ENCODE results near the gene LRRFIP1.

The LRRFIP1 gene

DNA sequence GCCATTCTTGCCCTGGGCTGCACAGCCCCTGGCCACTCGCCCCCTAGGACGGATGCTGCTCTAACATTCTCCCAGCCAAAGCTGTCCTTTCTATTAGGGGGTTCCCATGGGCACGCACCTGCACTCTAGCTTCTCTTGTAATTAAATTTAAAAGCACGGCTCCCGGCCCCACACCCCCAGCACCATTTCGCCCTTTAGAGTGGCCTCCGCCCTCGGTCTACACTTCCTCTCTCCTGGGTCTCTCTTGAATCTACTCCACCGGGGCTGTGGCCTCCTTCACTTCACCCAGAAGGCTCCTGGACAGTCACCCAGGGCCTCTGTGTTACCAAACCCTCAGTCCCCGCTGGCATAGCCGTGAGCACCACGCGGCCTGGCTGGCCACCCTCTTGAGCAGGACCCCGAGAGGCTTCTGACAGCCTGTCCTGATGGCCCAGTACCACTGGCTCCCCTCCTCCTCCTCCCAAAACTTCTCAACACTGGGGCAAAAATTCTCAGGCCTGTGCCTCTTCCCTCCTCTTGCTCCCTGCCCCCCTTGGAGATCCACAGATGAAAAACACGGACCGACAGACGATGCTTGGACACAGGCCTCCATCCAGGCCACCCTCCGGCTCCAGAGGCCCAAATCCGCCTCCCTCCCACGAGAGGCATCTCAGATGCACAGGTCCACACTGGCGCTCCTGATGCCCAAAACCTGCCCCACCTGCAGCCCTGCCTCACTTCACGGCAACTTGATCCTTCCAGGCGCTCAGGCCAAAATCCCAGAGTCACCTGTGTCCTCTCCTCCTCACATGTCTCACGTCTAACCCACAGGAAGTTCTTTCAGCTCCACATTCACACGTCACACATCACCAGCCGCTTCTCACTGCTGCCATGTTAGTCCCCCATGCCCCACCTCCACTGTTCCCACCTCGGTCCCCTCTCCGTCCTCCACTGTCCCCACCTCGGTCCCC lies 29.9 kb upstream of the LRRFIP1 start:
- DNase-seq: no peak

DNA sequence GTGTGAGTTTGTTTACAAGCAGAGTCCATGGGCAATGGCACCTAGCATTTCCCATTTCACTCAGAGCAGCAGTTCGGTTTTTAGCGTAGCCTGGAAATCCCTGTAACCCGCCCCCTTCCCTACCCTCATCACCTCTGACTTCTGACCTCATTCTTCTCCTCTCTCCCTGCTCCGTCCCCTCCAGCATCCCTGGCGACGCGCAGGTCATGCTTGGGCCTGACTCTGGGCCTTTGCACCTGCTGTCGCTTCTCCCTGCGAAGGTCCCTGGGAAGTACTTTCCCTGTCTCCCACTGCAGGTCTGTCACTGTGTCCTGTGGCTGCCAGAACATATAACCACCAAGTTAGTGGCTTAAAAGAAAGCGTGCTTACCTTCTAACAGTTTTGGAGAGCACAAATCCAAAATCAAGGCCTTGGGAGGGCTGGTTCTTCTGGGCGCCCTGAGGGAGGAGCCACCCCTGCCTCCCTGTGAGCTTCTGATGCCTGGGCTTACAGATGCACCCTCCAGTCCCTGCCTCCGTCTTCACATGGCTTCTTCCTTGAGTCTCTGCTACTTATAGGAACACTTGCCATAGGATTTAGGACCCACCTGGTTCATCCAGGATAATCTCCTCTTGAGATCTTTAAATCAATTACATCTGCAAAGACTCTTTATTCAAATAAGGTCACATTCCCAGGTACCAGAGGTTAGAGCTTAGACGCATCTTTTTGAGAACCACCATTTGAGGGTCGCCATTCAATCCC lies 28.7 kb upstream of the LRRFIP1 start:
- no peak for DNase-seq

DNA sequence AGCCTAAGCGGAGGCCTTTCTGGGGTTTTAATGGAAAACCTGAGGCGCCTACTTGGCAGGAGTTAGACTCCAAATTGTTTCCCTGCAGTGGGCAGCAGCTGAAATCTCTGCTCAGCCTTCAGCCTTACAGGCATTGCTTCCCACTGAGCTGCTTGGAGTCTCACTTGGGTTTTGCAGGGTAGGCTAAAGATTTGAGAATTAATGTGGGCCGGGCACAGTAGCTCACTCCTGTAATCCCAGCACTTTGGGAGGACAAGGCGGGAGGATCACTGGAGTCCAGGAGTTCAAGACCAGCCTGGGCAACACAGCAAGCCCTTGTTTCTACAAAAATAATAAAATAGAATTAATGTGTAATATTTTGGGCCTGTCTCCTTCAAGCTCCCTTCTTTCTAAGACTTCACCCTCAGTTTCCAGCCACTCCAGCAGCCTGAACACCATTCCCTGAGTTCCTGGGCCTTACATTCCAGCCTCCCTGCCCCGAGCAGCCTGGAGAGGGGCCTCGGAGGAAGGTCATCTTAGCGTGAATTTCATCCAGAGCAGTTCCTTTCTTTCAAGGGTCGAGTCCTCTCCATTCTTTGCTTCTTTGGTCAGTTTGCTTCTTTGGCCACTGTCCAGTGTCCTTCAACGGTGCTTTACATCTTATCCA lies 27.8 kb upstream of the LRRFIP1 start:
- no peak for DNase-seq

DNA sequence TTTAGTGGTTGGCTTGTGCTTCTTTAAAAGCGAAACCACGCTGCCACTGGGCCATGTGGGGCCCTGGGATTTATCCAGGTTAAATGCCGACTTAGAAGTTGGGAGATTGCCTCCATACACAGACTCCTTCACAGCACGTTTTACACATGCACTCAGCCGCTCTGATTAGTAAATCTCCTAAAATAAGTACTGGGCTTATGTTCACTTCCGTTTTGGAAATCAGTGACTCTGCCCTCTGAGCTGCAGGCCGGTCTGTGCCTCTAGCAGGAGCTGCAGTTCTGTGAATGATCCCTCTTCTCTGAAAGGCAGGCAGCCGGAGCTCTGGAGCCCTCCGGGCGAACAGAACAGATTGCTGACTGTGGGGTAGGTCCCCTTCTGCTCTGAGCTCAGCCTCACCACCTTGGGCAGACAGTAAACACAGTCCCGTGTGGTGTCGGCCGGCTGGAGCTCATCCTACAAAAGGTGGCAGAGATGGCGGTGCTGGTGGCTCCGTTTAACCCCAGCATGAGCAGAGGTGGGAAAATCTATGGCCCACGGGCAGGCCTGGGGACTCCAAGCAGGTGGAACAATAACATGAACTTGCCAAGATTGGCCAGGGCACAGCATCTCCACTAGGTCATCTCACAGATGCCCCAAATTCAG lies 27.1 kb upstream of the LRRFIP1 start:
- no peak for DNase-seq

DNA sequence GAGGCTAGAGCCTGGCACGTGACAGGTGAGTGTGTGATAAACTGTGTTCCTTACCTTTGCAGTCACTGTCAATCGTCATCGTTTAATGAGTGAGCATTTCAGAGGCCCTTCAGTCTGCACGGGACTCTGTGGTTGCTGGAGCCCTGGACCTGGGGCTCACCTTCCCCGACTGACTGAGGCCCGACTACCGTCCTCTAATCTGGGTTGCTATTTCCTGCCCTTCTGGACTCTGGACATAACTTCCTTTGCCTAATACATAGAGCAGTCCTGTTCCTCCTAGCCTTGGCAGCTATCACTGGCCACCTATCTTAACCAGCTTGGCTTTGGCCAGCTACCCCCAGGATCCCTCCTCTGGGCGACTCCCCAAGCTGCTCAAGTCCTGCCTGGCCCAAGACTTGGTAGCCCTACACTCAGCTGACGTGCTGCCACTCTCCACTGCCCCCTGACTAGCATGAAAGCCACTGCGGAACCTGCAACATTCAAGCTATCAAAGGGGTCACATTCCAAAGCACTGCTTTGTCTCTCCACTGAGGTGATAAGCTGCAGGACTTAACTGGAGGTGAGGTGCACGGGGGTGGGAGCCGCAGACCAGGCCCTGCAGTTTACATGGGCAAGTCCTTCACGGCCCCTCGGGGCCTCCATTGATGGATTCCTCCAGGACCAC lies 25.8 kb upstream of the LRRFIP1 start:
- DNase-seq: no peak

DNA sequence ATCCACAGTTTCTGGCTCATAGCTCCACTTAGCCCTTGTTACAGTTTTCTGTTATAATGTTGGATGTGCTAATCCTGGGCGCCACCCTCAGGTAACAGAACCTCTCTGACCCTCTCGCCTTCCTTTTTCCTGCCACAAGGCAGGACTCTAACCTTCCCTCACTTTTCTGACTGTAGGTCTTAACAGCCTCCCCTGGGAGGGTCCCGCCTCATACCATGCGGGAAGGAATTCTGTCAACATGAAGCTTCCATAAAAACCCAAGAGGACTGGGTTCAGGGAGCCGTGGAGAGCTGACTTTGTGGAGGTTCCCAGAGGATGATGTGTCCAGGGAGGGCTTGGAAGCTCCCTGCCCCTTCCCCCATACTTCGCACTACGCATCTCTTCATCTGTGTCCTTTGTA lies 25.0 kb upstream of the LRRFIP1 start:
- no peak for DNase-seq

DNA sequence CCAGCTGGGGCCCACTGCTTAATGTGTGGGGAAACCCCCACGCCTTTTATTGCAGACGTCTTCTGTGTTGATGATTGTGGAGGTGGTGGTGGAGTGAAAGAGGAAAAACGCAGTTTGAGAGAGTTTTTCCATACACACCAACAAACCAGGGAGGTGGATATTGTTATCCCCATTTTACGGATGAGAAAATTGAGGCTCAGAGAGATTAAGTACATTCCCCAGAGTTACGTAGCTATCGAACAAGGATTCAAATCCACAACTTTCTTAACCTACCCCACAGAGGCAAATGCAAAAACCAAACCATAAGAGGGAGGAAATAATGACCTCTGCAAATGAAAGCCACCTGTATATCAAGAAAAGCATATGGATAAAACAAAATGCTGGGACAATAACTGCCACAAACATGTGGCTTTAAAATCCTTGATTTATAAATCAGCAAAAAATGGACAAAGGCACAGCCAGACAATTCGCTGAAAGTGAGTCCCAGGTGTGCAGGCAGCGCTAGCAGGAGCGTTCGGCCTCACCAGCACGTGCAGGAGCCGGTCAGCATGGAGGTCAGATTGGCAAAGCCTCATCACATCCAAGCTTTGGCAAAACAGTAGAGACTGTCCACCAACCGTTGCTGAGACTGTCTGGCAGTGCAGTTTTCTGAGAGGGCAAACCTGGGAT lies 24.2 kb upstream of the LRRFIP1 start:
- no peak for DNase-seq

DNA sequence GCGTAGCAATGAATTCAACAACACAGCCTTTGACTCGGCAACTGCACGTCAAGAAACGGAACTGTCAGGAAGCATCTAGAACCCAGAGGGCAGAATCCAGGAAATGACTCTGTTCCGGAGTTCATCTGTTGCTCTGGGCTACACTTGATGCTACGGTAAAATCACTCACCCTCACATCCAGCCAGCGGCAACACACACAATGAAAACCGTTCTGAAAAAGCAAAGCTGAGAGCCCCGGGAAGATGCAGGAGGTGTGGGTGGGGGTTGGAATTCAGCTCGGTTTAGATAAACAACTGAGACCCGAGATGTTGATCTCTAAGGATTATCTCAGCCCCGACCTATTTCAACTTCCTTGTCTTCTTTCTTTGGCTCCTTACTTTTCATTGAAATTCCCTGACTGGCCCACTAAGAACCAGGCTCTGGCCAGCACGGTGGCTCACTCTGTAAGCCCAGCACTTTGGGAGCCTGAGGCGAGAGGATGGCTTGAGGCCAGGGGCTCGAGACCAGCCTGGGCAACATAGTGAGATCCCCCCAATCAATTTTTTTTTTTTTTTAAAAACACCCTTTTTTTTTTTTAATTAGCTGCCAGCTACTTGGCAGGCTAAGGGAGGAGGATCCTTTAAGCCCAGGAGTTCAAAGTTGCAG lies 23.5 kb upstream of the LRRFIP1 start:
- no peak for DNase-seq

DNA sequence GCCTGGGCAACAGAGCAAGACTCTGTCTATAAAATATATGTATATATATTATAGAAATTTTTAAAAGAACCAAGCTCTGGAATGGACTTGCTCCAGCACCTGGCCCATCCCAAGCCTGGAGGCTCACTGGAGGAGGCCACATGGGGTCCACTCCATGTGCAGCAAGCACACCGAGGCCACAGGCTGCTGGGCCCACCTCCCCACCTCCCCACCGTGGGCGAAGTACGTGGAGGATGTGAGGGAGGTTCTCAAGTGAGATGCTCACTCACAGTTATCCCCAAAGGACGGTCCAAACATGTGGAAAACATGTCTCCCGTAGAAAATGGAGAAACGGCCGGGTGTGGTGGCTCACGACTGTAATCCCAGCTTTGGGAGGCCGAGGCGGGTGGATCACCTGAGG lies 23.0 kb upstream of the LRRFIP1 start:
- no peak for DNase-seq

DNA sequence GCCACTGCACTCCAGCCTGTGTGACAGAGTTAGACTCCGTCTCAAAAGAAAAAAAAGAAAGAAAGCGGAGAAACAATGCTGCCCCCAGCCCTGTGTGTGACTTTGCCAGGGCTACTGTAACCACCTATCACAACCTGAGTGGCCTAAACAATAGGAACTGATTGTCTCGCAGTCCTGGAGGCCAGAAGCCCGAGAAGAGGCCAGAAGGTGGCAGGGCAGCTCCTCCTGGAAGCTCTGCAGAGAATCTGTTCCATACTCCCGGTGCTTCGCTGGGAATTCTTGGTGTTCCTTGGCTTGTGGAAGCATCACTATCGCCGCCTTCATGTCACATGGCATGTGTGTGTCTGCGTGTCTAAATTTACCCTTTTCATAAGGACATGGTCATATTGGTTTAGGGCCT lies 22.4 kb upstream of the LRRFIP1 start:
- no peak for DNase-seq

DNA sequence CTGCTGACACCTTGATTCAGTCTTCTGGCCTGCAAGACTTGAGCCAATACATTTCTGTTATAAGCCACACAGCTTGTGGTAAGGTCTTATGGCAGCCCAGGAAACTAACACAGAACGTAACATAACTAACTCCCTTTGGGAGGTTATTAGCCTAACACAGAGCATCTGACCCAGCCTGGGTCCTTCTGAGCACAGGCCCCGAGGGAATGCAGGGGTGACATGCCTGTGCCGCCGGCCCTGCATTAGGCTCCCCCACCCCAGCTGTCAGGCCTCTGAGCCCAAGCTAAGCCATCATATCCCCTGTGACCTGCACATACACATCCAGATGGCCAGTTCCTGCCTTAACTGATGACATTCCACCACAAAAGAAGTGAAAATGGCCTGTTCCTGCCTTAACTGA lies 20.9 kb upstream of the LRRFIP1 start:
- peak; percentile 4 for DNase-seq

DNA sequence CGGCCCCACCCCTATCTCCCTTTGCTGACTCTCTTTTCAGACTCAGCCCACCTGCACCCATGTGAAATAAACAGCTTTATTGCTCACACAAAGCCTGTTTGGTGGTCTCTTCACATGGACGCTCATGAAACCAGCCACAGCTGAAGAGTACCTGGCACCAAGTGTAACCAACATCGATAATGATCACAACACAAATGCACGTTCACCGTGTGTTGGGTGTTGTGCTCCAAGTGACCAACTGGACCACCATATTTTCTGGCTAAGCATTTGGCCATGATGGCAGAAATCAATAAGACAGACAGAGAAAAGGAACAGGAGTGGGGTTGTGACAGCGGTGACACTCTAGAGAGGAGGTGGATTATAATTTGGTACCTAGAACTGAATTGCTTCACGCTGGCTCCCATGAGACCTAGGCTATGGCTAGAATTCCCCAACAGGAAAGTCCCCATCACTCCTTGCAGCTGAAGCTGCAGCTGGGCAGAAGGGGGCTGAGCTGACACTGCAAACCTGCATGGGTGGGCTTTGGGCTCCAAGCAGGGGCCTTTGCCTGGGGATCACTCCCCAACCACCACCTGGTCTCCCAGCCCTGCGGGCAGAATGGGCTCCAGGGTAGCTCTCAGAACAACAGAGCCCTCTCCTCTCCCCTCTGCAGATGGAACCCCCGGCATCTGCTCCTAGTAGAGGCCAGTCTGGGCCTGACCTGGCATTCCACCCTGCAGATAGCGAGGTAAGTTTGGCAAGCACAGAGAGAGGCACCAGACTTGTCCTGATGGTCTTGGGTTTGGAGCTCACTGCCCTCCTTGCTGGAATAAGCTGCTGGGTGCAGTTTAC lies 14.6 kb upstream of the LRRFIP1 start:
- DNase-seq: no peak

DNA sequence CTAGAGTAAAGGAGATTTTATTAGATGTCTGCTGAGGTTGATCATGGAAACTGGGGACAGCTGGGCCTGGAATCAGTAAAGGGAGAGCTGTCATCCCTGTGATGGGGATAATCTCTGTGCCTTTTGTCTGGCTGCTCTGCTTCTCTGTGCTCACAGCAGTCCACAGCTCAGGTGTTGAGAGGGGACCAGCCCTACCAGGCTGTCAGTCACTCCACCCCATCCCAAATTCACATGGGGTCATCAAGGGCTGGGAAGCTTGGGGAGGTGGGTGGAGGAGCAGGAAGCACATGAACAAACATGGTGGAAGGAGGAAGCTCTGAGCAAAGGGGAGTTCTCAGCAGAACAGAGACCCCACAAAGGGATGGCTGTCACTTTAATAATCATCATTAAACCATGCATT lies 13.7 kb upstream of the LRRFIP1 start:
- no peak for DNase-seq

DNA sequence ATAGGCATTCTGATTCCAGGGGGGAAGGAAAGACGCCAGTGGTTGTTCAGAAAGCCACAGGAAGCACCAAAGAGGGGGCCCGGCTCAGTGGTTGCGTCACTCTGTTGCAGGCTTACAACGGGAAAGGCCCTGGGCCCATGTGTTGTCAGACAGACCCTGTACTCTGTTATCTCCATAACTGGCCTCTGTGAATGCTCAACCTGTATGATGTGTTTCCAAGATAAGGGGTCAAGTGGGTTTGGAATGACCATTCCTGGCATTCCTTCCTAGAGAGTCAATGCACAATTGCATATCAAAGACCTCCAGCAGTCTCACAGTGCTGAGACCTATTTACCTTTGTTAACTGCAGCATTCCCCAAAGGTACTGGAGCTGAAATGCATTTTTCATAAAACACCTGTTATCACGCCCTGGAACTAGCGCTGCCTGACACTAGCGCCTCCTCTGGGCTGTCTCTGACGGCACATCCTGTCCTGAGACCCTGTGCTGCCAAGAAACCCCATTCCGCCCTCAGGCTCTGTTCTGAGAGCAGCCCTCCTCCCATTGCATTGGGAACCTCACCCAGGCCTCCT lies 13.2 kb upstream of the LRRFIP1 start:
- no peak for DNase-seq

DNA sequence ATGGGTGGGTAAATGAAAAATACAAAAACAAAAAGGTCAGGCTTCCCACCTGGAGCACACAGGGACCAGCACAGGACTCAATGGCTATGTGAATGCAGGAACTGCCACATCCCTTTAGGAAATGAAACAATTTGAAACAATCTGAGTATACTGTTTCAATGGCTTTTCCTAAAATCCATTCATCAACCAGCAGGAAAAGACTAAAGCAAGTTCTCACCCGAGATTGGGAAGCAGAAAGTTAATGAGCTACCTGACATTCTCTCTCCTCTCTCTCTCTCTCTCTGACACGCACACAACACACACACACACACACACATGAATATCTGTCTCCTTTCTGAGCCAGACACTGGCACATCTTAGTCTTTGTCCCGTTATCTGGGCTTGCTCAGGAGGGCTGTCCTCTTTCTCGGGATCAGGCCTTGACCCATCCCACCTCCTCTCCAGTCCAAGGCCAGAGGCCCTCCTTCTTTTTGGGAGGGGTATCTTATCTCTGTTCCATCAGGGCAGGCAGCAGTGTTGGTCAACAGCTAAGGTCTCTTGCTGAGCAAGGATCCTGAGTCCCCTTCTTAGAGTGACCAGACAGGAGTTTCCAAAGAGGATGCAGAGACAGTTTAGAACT lies 11.6 kb upstream of the LRRFIP1 start:
- DNase-seq: no peak

DNA sequence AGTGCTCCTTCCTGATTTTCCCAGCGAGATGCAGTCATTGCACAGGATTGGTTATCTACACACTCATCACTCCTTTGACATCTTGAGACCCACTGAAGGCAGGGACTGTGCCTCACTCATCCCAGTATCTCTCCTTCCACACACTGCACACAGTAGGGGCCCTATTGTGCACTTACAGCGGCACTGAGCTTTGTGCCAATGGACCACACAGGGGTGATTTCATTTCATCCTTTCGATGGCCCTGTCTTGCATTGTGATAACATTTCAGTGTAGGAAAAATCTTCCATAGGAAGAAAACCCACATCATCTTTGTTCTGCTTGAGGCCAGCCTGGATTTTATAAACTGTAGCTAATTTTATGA lies 11.0 kb upstream of the LRRFIP1 start:
- no peak for DNase-seq

DNA sequence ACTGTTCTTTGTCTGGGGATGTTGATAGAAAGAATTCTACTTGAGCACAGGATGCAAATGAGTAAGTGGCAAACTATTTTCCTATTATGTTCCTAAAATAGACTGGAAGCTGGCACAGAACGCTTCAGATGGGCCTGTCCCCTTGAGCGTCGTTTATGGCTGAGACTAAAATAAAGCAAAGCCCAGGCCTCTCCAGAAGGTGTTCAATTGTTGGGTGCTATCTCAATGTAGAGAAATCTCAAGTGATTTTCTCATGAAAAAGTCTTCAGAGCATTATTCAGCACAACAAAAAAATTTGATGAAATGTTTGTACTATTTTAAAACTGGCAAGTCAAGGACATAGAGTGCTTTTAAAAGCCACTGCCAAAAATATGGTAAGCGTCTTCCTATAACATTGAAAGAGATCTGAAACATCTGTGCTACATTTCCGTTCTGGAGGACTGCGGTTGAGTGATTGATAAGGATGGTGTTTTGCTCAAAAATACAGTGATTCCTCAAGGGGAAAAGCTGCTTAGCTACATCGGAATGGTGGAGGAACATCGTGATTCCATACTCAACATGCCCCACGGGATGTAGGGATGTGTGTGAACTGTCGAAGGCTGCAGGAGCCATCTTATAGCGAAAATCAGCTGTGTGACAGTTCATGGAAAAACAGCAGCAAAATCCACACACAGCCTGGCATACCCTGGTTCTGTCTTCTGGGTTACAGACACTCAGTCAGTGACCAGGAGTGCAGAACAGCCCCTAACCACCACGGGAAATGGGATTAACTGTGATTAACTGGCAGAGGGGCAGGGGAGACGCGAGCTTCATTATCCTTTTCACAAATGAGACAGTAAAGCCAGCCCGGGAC lies 10.4 kb upstream of the LRRFIP1 start:
- no peak for DNase-seq

DNA sequence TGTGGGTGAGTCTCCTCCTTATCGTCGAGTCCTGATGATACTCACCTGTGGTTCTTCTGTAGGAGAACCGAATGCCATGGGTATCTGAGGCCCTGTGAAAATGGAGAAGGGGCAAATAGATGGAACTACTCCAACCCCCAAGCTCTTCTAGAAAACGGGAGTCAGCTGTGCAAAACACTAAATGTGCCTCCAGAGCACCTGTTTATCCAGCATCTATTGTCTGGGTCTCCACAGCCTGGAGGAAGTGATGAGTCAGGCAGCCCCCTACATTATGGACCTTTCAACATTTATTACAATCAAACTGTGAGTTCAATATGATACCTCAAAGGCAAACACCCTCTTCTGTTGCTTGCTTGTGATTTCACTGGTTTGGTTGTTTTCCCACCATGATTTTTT lies 9.8 kb upstream of the LRRFIP1 start:
- DNase-seq: no peak

DNA sequence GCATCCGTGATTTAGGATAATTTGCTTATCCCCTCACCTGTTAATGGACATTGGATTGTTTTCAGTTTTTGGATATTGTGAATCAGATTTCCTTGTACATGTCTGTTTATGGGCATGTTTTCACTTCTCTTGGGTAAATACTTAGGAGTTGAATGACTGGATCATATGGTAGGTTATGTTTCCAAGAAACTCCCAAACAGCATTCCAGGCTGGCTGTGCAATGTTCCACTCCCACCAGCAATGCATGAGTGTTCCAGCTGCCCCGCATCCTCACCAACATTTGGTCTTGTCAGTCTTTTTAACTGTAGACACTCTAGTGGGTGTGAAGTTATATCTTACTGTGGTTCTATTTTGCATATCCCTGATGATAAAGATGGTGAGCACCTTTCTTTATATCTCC lies 8.9 kb upstream of the LRRFIP1 start:
- no peak for DNase-seq

Data from NCI-H2171 (cell line).